H1 (cell line): ENCODE measurements around the gene PSIP1. TPM values are rescaled to one million over a fixed set of nuclear protein-coding genes. Genes with fewer than 3 reads are reported as not detected.

ENCODE experiments used
- CTCF ChIA-PET: fragments of 300-600 bp; sonication (Branson Sonifier 250); formaldehyde crosslinking; loops from one replicate; lab custom pipeline; 2021; ENCODE audit not compliant: partially characterized antibody; lab: Charles Lee
- POLR2A ChIA-PET: fragments of 300-600 bp; sonication (Branson Sonifier 250); formaldehyde crosslinking; loops from one replicate; lab custom pipeline; 2021; ENCODE audit warnings: inconsistent platforms; ENCODE audit not compliant: partially characterized antibody; lab: Charles Lee
- DNase-seq, 2 experiments: peaks; one replicate each; pipeline versions ENCODE4 v3.0.0 to v3.0.0-alpha.2; 2010 to 2022; ENCODE audit warnings: low spot score in 2 of 2, low read depth in 1 of 2, mixed read lengths in 1 of 2
- FAIRE-seq: peaks from 2 replicates; lab custom pipeline; 2011; peaks lifted over from hg19 to GRCh38; lab: Jason Lieb, UNC
- H2AFZ ChIP-seq: 2 replicates; pipeline ENCODE4 v1.8.1; 2012; ENCODE audit warnings: low read length, inconsistent platforms
- H2AK5ac ChIP-seq: 2 replicates; pipeline ENCODE4 v1.6.1; 2013; ENCODE audit warnings: low read depth, low read length
- H2BK120ac ChIP-seq: replicated peaks from 2 replicates; pipeline ENCODE3; 2013; ENCODE audit warnings: low read depth, low read length, inconsistent platforms
- H2BK12ac ChIP-seq: 2 replicates; pipeline ENCODE4 v1.6.1; 2013; ENCODE audit warnings: low read depth, low read length
- H2BK15ac ChIP-seq: 2 replicates; pipeline ENCODE4 v1.6.1; 2013; ENCODE audit warnings: low read length
- H2BK20ac ChIP-seq: 2 replicates; pipeline ENCODE4 v1.6.1; 2013; ENCODE audit warnings: low read length
- H2BK5ac ChIP-seq: 2 replicates; pipeline ENCODE4 v1.6.1; 2013; ENCODE audit warnings: low read depth, low read length
- H3K14ac ChIP-seq: 2 replicates; pipeline ENCODE4 v1.6.1; 2013; ENCODE audit warnings: inconsistent platforms; ENCODE audit not compliant: insufficient read length
- H3K18ac ChIP-seq: 2 replicates; pipeline ENCODE4 v1.6.1; 2013; ENCODE audit warnings: low read length; ENCODE audit errors: extremely low read depth
- H3K23ac ChIP-seq: 2 replicates; pipeline ENCODE4 v1.6.1; 2013; ENCODE audit warnings: inconsistent platforms; ENCODE audit not compliant: insufficient read length
- H3K23me2 ChIP-seq: 2 replicates; pipeline ENCODE4 v1.6.1; 2013; ENCODE audit warnings: low read depth, low read length
- H3K27ac ChIP-seq: 2 replicates; pipeline ENCODE4 v1.6.1; 2011; ENCODE audit warnings: low read depth, low read length, inconsistent platforms
- H3K27me3 ChIP-seq, 4 experiments: replicated peaks in 1 of 4; 1 replicate in 1 of 4; 2 replicates in 3 of 4; pipeline versions ENCODE4 v1.6.1 to v1.8.1; 2011 to 2013; ENCODE audit warnings: low read length in 3 of 4, mild to moderate bottlenecking in 3 of 4, inconsistent platforms in 2 of 4, mixed read lengths in 2 of 4, moderate library complexity in 1 of 4; ENCODE audit not compliant: control insufficient read depth in 3 of 4, insufficient read depth in 3 of 4; ENCODE audit errors: extremely low read depth in 1 of 4
- H3K36me3 ChIP-seq, 4 experiments: 2 replicates each; pipeline versions ENCODE4 v1.6.1 to v1.8.1; 2011 to 2013; ENCODE audit warnings: mild to moderate bottlenecking in 4 of 4, low read length in 3 of 4, moderate library complexity in 2 of 4, control low read depth in 1 of 4, inconsistent platforms in 1 of 4; ENCODE audit not compliant: insufficient read depth in 4 of 4, control insufficient read depth in 2 of 4
- H3K4ac ChIP-seq: replicated peaks from 2 replicates; pipeline ENCODE3; 2013; ENCODE audit warnings: low read length, low read depth, mixed read lengths, inconsistent platforms; ENCODE audit not compliant: insufficient read length
- H3K4me1 ChIP-seq, 4 experiments: replicated peaks in 1 of 4; 1 replicate in 1 of 4; 2 replicates in 3 of 4; pipeline versions ENCODE4 v1.6.1 to v1.8.1; 2011 to 2013; ENCODE audit warnings: low read length in 3 of 4, inconsistent platforms in 2 of 4, mixed read lengths in 1 of 4; ENCODE audit not compliant: insufficient read depth in 4 of 4, control insufficient read depth in 3 of 4
- H3K4me2 ChIP-seq, 2 experiments: 2 replicates each; pipeline versions ENCODE4 v1.6.1 to v1.8.1; 2011 to 2013; ENCODE audit warnings: low read depth in 2 of 2, low read length in 2 of 2, control low read depth in 1 of 2, inconsistent platforms in 1 of 2, mild to moderate bottlenecking in 1 of 2; ENCODE audit not compliant: insufficient read depth in 1 of 2
- H3K4me3 ChIP-seq, 4 experiments: fragments of 200-600, 300-600 bp in 1 of 4; sonication (generic), shearing (Covaris generic), sonication (Bioruptor Twin) in 1 of 4; 2 replicates each; pipeline versions ENCODE4 v1.5.1 to v1.8.1; 2011 to 2016; ENCODE audit warnings: low read length in 4 of 4, low read depth in 3 of 4, control low read depth in 2 of 4, inconsistent platforms in 2 of 4, mild to moderate bottlenecking in 2 of 4, mixed read lengths in 1 of 4, moderate library complexity in 1 of 4; ENCODE audit not compliant: insufficient read depth in 2 of 4; ENCODE audit errors: extremely low read depth in 1 of 4
- H3K56ac ChIP-seq: replicated peaks from 2 replicates; pipeline ENCODE3; 2013; ENCODE audit warnings: low read depth, mild to moderate bottlenecking, mixed read lengths, low read length, inconsistent platforms; ENCODE audit not compliant: insufficient read length
- H3K79me1 ChIP-seq: 2 replicates; pipeline ENCODE4 v1.6.1; 2013; ENCODE audit warnings: low read depth, low read length, control low read depth
- H3K79me2 ChIP-seq, 2 experiments: 2 replicates each; pipeline versions ENCODE4 v1.6.1 to v1.8.1; 2012 to 2013; ENCODE audit warnings: low read length in 2 of 2, mild to moderate bottlenecking in 2 of 2, inconsistent platforms in 1 of 2; ENCODE audit not compliant: insufficient read depth in 2 of 2, control insufficient read depth in 1 of 2
- H3K9ac ChIP-seq, 4 experiments: replicated peaks in 1 of 4; 1 replicate in 1 of 4; 2 replicates in 3 of 4; pipeline versions ENCODE4 v1.6.1 to v1.8.1; 2011 to 2013; ENCODE audit warnings: low read depth in 3 of 4, low read length in 3 of 4, control low read depth in 2 of 4, mild to moderate bottlenecking in 2 of 4, moderate library complexity in 2 of 4, inconsistent platforms in 1 of 4; ENCODE audit errors: extremely low read depth in 1 of 4
- H3K9me3 ChIP-seq, 2 experiments: 2 replicates each; pipeline versions ENCODE4 v1.6.1 to v1.8.1; 2012 to 2013; ENCODE audit warnings: mild to moderate bottlenecking in 2 of 2, moderate library complexity in 2 of 2, control low read depth in 1 of 2, inconsistent platforms in 1 of 2, low read depth in 1 of 2, low read length in 1 of 2, mixed read lengths in 1 of 2; ENCODE audit not compliant: insufficient read depth in 2 of 2
- H4K20me1 ChIP-seq, 2 experiments: replicated peaks in 1 of 2; 2 replicates each; pipeline versions ENCODE3 to v1.8.1; 2011 to 2013; ENCODE audit warnings: inconsistent platforms in 2 of 2, low read length in 2 of 2, mild to moderate bottlenecking in 1 of 2; ENCODE audit not compliant: insufficient read depth in 2 of 2, control insufficient read depth in 1 of 2
- H4K5ac ChIP-seq: 2 replicates; pipeline ENCODE4 v1.6.1; 2013; ENCODE audit warnings: low read length, low read depth, mixed read lengths, inconsistent platforms; ENCODE audit not compliant: insufficient read length
- H4K8ac ChIP-seq: 2 replicates; pipeline ENCODE4 v1.8.0; 2013; ENCODE audit warnings: mild to moderate bottlenecking, moderate library complexity, low read length, inconsistent platforms; ENCODE audit not compliant: insufficient read depth; ENCODE audit errors: extremely low read depth
- H4K91ac ChIP-seq: replicated peaks from 2 replicates; pipeline ENCODE3; 2013; ENCODE audit warnings: low read length, mixed read lengths, inconsistent platforms; ENCODE audit not compliant: insufficient read length
- BRCA1 ChIP-seq: IDR thresholded peaks from 2 replicates; pipeline ENCODE4 v1.6.1; 2012; ENCODE audit warnings: low read depth, low read length, improper control_type of control experiment
- CEBPB ChIP-seq: IDR thresholded peaks from 2 replicates; pipeline ENCODE4 v1.6.1; 2012; ENCODE audit warnings: low read depth, low read length
- CTCF ChIP-seq, 3 experiments: IDR thresholded peaks; 1 replicate in 2 of 3; 2 replicates in 1 of 3; pipeline versions ENCODE4 v1.5.1 to v1.6.1; 2011; ENCODE audit warnings: low read length in 3 of 3, mild to moderate bottlenecking in 3 of 3, inconsistent platforms in 2 of 3, low read depth in 1 of 3, moderate library complexity in 1 of 3; ENCODE audit not compliant: insufficient read depth in 1 of 3; ENCODE audit errors: control extremely low read depth in 1 of 3
- HDAC2 ChIP-seq, 2 experiments: fragments of 300-600 bp in 1 of 2; sonication (generic) in 1 of 2; IDR thresholded peaks; 2 replicates each; pipeline ENCODE4 v1.6.1; 2011 to 2012; ENCODE audit warnings: low read depth in 2 of 2, low read length in 2 of 2, mild to moderate bottlenecking in 2 of 2, moderate library complexity in 2 of 2, borderline replicate concordance in 1 of 2, inconsistent platforms in 1 of 2
- JUN ChIP-seq: IDR thresholded peaks from 2 replicates; pipeline ENCODE4 v1.6.1; 2011; ENCODE audit warnings: low read depth, mild to moderate bottlenecking, improper control_type of control experiment, low read length
- RBBP5 ChIP-seq: IDR thresholded peaks from 2 replicates; pipeline ENCODE4 v1.7.1; 2012; ENCODE audit warnings: low read depth, mild to moderate bottlenecking, inconsistent platforms, low read length, moderate library complexity, borderline replicate concordance
- SIX5 ChIP-seq: IDR thresholded peaks from 2 replicates; pipeline ENCODE4 v1.6.1; 2011; ENCODE audit warnings: mild to moderate bottlenecking, low read depth, low read length
- USF2 ChIP-seq: IDR thresholded peaks from 2 replicates; pipeline ENCODE4 v1.6.1; 2011; ENCODE audit warnings: low read length, improper control_type of control experiment
- WGBS, 2 experiments: shearing (Covaris generic) in 1 of 2; methylation state at CpG; one replicate each; pipeline versions ENCODE4 v1.1.6 to v1.1.7; 2013 to 2015; ENCODE audit warnings: low lambda C conversion rate in 2 of 2, mixed read lengths in 2 of 2, inconsistent platforms in 1 of 2, low coverage in 1 of 2, missing lambda C conversion rate in 1 of 2; ENCODE audit not compliant: insufficient replicate concordance in 2 of 2, insufficient coverage in 1 of 2, insufficient read length in 1 of 2; ENCODE audit errors: extremely low coverage in 1 of 2, missing lambda C conversion rate in 1 of 2; 5-methylcytosine and 5-hydroxymethylcytosine counted together
- polyA plus RNA-seq, 7 experiments: library from polyadenylated mRNA; depleted of rRNA in 3 of 7; stranded (reverse) in 5 of 7; unstranded in 2 of 7; fragments of >200 nt in 5 of 7; fragments of 200-250 nt in 2 of 7; gene quantifications; 1 replicate in 5 of 7; 2 replicates in 1 of 7; 4 replicates in 1 of 7; pipeline versions ENCODE4 v1.2.1 to v1.2.3, GENCODE V29; 2011 to 2013; ENCODE audit warnings: missing spikeins in 2 of 7, mixed read lengths in 2 of 7
- total RNA-seq: library from RNA; stranded (reverse); fragmentation: NEBNext Ultra II Directional; extraction: Animal tissue kit (Norgen Biotek cat#: 25700); gene quantifications from 2 replicates; pipeline ENCODE4 v1.2.1, GENCODE V29; 2021
- TF ChIP-seq, protein P1 (sequence below): IDR thresholded peaks from 2 replicates; pipeline ENCODE4 v1.6.1; 2011; ENCODE audit warnings: low read depth, mild to moderate bottlenecking, low read length; ENCODE audit not compliant: insufficient read depth

The PSIP1 gene
- total and polyA plus RNA-seq, 2 of the 8 experiments (the other 6 are each of a cell fraction or from before 2014, with no cell fraction given) = 63.3 to 387 TPM

- Histone ChIP-seq H4K5ac (no peak overlapping the region), H4K8ac (no peak overlapping the region), H3K9ac (no peak overlapping the region), H3K36me3 (peaks cover 0 to 89% (median 41%) of the 10 kb centered on the region in 4 experiments; a peak in 7 of 8 replicates), H2BK20ac (no peak overlapping the region), H3K23ac (no peak overlapping the region), H2AFZ (no peak overlapping the region), H3K79me1 (no peaks in the 10 kb centered on the region; the same call in 1 of the 2 replicates), H3K56ac (no peak overlapping the region), H3K4ac (no peak overlapping the region), H3K23me2 (no peaks in the 10 kb centered on the region), H2BK5ac (no peak overlapping the region), H3K14ac (no peak overlapping the region), H3K4me2 (no peak overlapping the region), H3K18ac (no peak overlapping the region), H2BK15ac (no peak overlapping the region), H4K20me1 (peaks cover 3 to 5% of the 10 kb centered on the region in 2 experiments), H4K91ac (no peak overlapping the region), H3K4me3 (no peak overlapping the region), H2BK12ac (no peak overlapping the region), H3K27me3 (no peaks in the 10 kb centered on the region), H3K4me1 (peaks cover 0 to 2% (median 0%) of the 10 kb centered on the region in 4 experiments; a peak in 1 of 7 replicates), H2AK5ac (no peak overlapping the region), H3K27ac (no peak overlapping the region), H2BK120ac (no peak overlapping the region), H3K79me2 (peaks cover 0 to 83% of the 10 kb centered on the region in 2 experiments; a peak in 3 of 4 replicates), H3K9me3 (no peaks in the 10 kb centered on the region)
- FAIRE-seq = peak; percentile 7
- POLR2A ChIA-PET = interaction anchor here (0.8 to 4.6 kb wide), 6 partner anchors 9 to 29 kb away, joined by 3 to 29 read pairs (median 11); partner anchors contain the start of gene PSIP1
- no peak for DNase-seq
- CTCF ChIA-PET = interaction anchor here (0.9 to 1.3 kb wide), 2 partner anchors 19 to 60 kb away, joined by 4 read pairs; no protein-coding TSS in a partner anchor
- WGBS, 2 experiments = 88% methylated on average over 1 of the region's 1 CpG; no CpG with 5 or more reads in 1 of the 2 experiments
- TF ChIP-seq RBBP5 (no peak), BRCA1 (no peak), CEBPB (no peak), JUN (no peak), USF2 (no peak), CTCF (IDR thresholded peaks at IDR 0.05; ENCODE audit: control extremely low read depth in 1 of 3, insufficient read depth in 1 of 3, low read depth in 1 of 3, low read length in 3 of 3) (no peak), SIX5 (no peak), HDAC2 (IDR thresholded peaks at IDR 0.05; ENCODE audit: borderline replicate concordance in 1 of 2, low read depth in 2 of 2, low read length in 2 of 2) (no peak)
- TF ChIP-seq, protein P1, sequence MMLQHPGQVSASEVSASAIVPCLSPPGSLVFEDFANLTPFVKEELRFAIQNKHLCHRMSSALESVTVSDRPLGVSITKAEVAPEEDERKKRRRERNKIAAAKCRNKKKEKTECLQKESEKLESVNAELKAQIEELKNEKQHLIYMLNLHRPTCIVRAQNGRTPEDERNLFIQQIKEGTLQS = no peak
Measured at GRCh38 chr9:15482146-15482545, 28.6 kb downstream of the PSIP1 start.
